Activated naive CD4-positive, alpha-beta T cell treated with anti-CD3 and anti-CD28 coated beads, Interleukin-2, amount 10 ng/mL, durations not matched to agents 7 days and 5 days (primary cell): ENCODE measurements around the gene GABRD.

Experiments used
- CTCF ChIA-PET: fragments of 350-600 bp; sonication (Branson Sonifier 250); formaldehyde crosslinking; loops from one replicate; lab custom pipeline; 2021; ENCODE audit warnings: antibody characterized with exemption; lab: Charles Lee
- DNase-seq: peaks from one replicate; pipeline ENCODE4 v3.0.0-alpha.2; 2020
- H3K27ac Mint-ChIP-seq: one replicate; pipeline ENCODE4 v1.8.0; 2021; ENCODE audit warnings: mild to moderate bottlenecking, moderate library complexity, mixed read lengths
- H3K27me3 Mint-ChIP-seq: one replicate; pipeline ENCODE4 v1.8.0; 2021; ENCODE audit warnings: mild to moderate bottlenecking, mixed read lengths
- H3K36me3 Mint-ChIP-seq: one replicate; pipeline ENCODE4 v1.8.0; 2021; ENCODE audit warnings: mixed read lengths
- H3K4me1 Mint-ChIP-seq: one replicate; pipeline ENCODE4 v1.8.0; 2021; ENCODE audit warnings: mixed read lengths
- H3K4me3 Mint-ChIP-seq: one replicate; pipeline ENCODE4 v1.8.0; 2021; ENCODE audit warnings: mild to moderate bottlenecking, moderate library complexity, mixed read lengths
- H3K9me3 Mint-ChIP-seq: one replicate; pipeline ENCODE4 v1.8.0; 2021; ENCODE audit warnings: mixed read lengths

GABRD gene

GRCh38 chr1:2030076-2030871 is 11.1 kb downstream of the GABRD start:
- Mint-ChIP-seq H3K4me3 (no peak overlapping the region), H3K36me3 (no peaks in the 10 kb centered on the region), H3K9me3 (no peaks in the 10 kb centered on the region), H3K27me3 (peaks cover 4% of the 10 kb centered on the region), H3K27ac (no peak overlapping the region), H3K4me1 (peaks cover 7% of the 10 kb centered on the region)
- CTCF ChIA-PET, result interaction anchor here (0.9 to 2.0 kb wide), 2 partner anchors 14 to 15 kb away, joined by 3 to 10 read pairs; no protein-coding TSS in a partner anchor
- no peak for DNase-seq

- CTCF ChIA-PET, result no interaction called here
These were observed 12.7 kb downstream of the GABRD start for GRCh38 chr1:2031546-2032540.

GRCh38 chr1:2032737-2033136 is 13.6 kb downstream of the GABRD start:
- H3K27ac Mint-ChIP-seq, result no peak overlapping the region
- CTCF ChIA-PET, result no interaction called here

More at GRCh38 chr1:2031546-2032540, 12.7 kb downstream of the GABRD start:
- DNase-seq, result no peak
- H3K27me3 Mint-ChIP-seq, result peaks cover 4% of the 10 kb centered on the region
- no peak overlapping the region for H3K27ac Mint-ChIP-seq
- peaks cover 2% of the 10 kb centered on the region for H3K4me1 Mint-ChIP-seq
- no peaks in the 10 kb centered on the region for H3K9me3 Mint-ChIP-seq
- no peaks in the 10 kb centered on the region for H3K36me3 Mint-ChIP-seq
- no peak overlapping the region for H3K4me3 Mint-ChIP-seq

GRCh38 chr1:2033165-2033564 is 14.0 kb downstream of the GABRD start:
- Mint-ChIP-seq H3K27me3 (peaks cover 4% of the 10 kb centered on the region), H3K9me3 (no peaks in the 10 kb centered on the region), H3K27ac (no peak overlapping the region), H3K36me3 (no peaks in the 10 kb centered on the region), H3K4me1 (no peaks in the 10 kb centered on the region), H3K4me3 (no peak overlapping the region)
- no peak for DNase-seq
- CTCF ChIA-PET, result no interaction called here

More at GRCh38 chr1:2032737-2033136, 13.6 kb downstream of the GABRD start:
- H3K4me1 Mint-ChIP-seq, result no peaks in the 10 kb centered on the region
- no peaks in the 10 kb centered on the region for H3K36me3 Mint-ChIP-seq
- H3K9me3 Mint-ChIP-seq, result no peaks in the 10 kb centered on the region
- H3K4me3 Mint-ChIP-seq, result no peak overlapping the region
- DNase-seq, result no peak
- peaks cover 4% of the 10 kb centered on the region for H3K27me3 Mint-ChIP-seq

GRCh38 chr1:2036287-2036686 is 17.1 kb downstream of the GABRD start:
- Mint-ChIP-seq H3K4me3 (no peak overlapping the region), H3K9me3 (no peaks in the 10 kb centered on the region), H3K36me3 (no peaks in the 10 kb centered on the region), H3K27me3 (peaks cover 8% of the 10 kb centered on the region), H3K27ac (no peak overlapping the region), H3K4me1 (no peaks in the 10 kb centered on the region)
- CTCF ChIA-PET, result interaction anchor here (1.0 kb wide), 1 partner anchor 9 kb away, joined by 3 read pairs; no protein-coding TSS in a partner anchor
- no peak for DNase-seq

GRCh38 chr1:2037314-2037979 is 18.3 kb downstream of the GABRD start:
- Mint-ChIP-seq H3K27ac (no peak overlapping the region), H3K4me1 (no peaks in the 10 kb centered on the region), H3K4me3 (no peak overlapping the region), H3K36me3 (no peaks in the 10 kb centered on the region), H3K27me3 (peaks cover 12% of the 10 kb centered on the region), H3K9me3 (no peaks in the 10 kb centered on the region)
- no peak for DNase-seq
- CTCF ChIA-PET, result interaction anchor here (1.0 kb wide), 1 partner anchor 7 kb away, joined by 3 read pairs; no protein-coding TSS in a partner anchor

GRCh38 chr1:2038229-2038628 is 19.1 kb downstream of the GABRD start:
- Mint-ChIP-seq H3K4me1 (no peaks in the 10 kb centered on the region), H3K27me3 (peaks cover 16% of the 10 kb centered on the region), H3K4me3 (no peak overlapping the region), H3K9me3 (no peaks in the 10 kb centered on the region), H3K36me3 (no peaks in the 10 kb centered on the region), H3K27ac (no peak overlapping the region)
- DNase-seq, result no peak
- CTCF ChIA-PET, result no interaction called here

GRCh38 chr1:2039251-2039650 is 20.1 kb downstream of the GABRD start:
- H3K36me3 Mint-ChIP-seq, result no peaks in the 10 kb centered on the region
- H3K4me1 Mint-ChIP-seq, result peaks cover 3% of the 10 kb centered on the region
- DNase-seq, result no peak
- H3K9me3 Mint-ChIP-seq, result no peaks in the 10 kb centered on the region
- CTCF ChIA-PET, result interaction anchor here (0.9 kb wide), 1 partner anchor 95 kb away, joined by 4 read pairs; no protein-coding TSS in a partner anchor
- no peak overlapping the region for H3K27ac Mint-ChIP-seq
- no peak overlapping the region for H3K4me3 Mint-ChIP-seq
- peaks cover 19% of the 10 kb centered on the region for H3K27me3 Mint-ChIP-seq

- no peak for DNase-seq
- Mint-ChIP-seq H3K27me3 (peaks cover 31% of the 10 kb centered on the region), H3K4me1 (peaks cover 12% of the 10 kb centered on the region), H3K36me3 (no peaks in the 10 kb centered on the region), H3K4me3 (no peak overlapping the region), H3K27ac (no peak overlapping the region), H3K9me3 (no peaks in the 10 kb centered on the region)
- CTCF ChIA-PET, result no interaction called here
These were observed 22.2 kb downstream of the GABRD start for GRCh38 chr1:2041305-2041704.

GRCh38 chr1:2041887-2042286 is 22.7 kb downstream of the GABRD start:
- Mint-ChIP-seq H3K36me3 (no peaks in the 10 kb centered on the region), H3K9me3 (no peaks in the 10 kb centered on the region), H3K27ac (no peak overlapping the region), H3K4me1 (peaks cover 12% of the 10 kb centered on the region), H3K27me3 (peaks cover 37% of the 10 kb centered on the region), H3K4me3 (no peak overlapping the region)
- CTCF ChIA-PET, result interaction anchor here (5.4 kb wide), 1 partner anchor 81 kb away, joined by 105 read pairs; no protein-coding TSS in a partner anchor
- no peak for DNase-seq

- CTCF ChIA-PET, result interaction anchor here (1.5 to 5.4 kb wide), 5 partner anchors 30 to 95 kb away, joined by 7 to 105 read pairs (median 9); no protein-coding TSS in a partner anchor
- Mint-ChIP-seq H3K9me3 (no peaks in the 10 kb centered on the region), H3K36me3 (no peaks in the 10 kb centered on the region), H3K4me1 (peaks cover 12% of the 10 kb centered on the region), H3K27me3 (peaks cover 49% of the 10 kb centered on the region), H3K27ac (no peak overlapping the region), H3K4me3 (no peak overlapping the region)
- no peak for DNase-seq
These were observed 24.0 kb downstream of the GABRD start for GRCh38 chr1:2042830-2043773.

- peaks cover 17% of the 10 kb centered on the region for H3K4me1 Mint-ChIP-seq
- no peaks in the 10 kb centered on the region for H3K36me3 Mint-ChIP-seq
- peaks cover 57% of the 10 kb centered on the region for H3K27me3 Mint-ChIP-seq
- H3K4me3 Mint-ChIP-seq, result no peak overlapping the region
- CTCF ChIA-PET, result interaction anchor here (1.0 to 5.4 kb wide), 13 partner anchors 9 to 148 kb away, joined by 3 to 105 read pairs (median 7); partner anchors contain the start of gene CFAP74
- H3K27ac Mint-ChIP-seq, result no peak overlapping the region
- H3K9me3 Mint-ChIP-seq, result no peaks in the 10 kb centered on the region
- no peak for DNase-seq
These were observed 24.7 kb downstream of the GABRD start for GRCh38 chr1:2043886-2044285.
